ENCODE data around the gene SPECC1L.

Gene SPECC1L

DNA sequence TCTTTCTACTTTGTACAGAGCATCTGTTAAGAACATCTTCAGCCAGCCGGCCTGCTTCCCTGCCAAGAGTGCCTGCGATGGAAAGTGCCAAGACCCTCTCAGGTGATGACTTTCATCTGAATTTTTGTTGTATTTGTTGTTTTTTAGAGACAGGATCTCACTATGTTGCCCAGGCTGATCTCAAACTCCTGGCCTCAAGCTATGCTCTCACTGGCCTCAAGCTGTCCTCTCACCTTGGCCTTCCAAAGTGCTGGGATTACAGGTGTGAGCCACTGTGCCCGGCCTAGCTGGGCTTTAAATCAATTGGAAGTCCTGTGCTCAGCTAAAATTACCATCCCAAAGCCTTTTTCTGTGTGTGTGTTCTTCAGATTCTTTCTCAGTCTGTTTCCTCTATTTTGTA lies 92.6 kb downstream of the SPECC1L start:
- H3K14ac ChIP-seq (ENCODE audit: low read length): no peak overlapping the region
- H3K9ac ChIP-seq (ENCODE audit: low read length): no peak overlapping the region
- H2BK12ac ChIP-seq (ENCODE audit: low read length): peak overlapping the region; percentile 48
- H2BK5ac ChIP-seq (ENCODE audit: low read depth, low read length, poor library complexity): no peak overlapping the region
- no peak overlapping the region for H2BK120ac ChIP-seq (ENCODE audit: insufficient read depth, low read length, poor library complexity)
- H2AFZ ChIP-seq (ENCODE audit: insufficient read depth, low read length, poor library complexity): no peak overlapping the region
- H2AK5ac ChIP-seq (ENCODE audit: low read length): no peak overlapping the region
- no peak overlapping the region for H3K27ac ChIP-seq (ENCODE audit: low read depth, low read length)
- no peak overlapping the region for H3K4ac ChIP-seq (ENCODE audit: low read depth, low read length)
- no peak overlapping the region for H4K12ac ChIP-seq (ENCODE audit: low read depth, low read length)
- H3K18ac ChIP-seq (ENCODE audit: low read length): no peak overlapping the region
- no peak overlapping the region for H3K23ac ChIP-seq (ENCODE audit: low read length)
- no peaks in the 10 kb centered on the region for H3K9me3 ChIP-seq (ENCODE audit: insufficient read depth, low read depth, low read length)
- H3K4me2 ChIP-seq (ENCODE audit: low read length): no peak overlapping the region
- peaks cover 7 to 19% of the 10 kb centered on the region in 2 experiments for H3K4me1 ChIP-seq (ENCODE audit: control insufficient read depth in 1 of 2, insufficient read depth in 2 of 2, low read length in 2 of 2)
- H3K79me2 ChIP-seq (ENCODE audit: control insufficient read depth, insufficient read depth, low read length, poor library complexity): no peaks in the 10 kb centered on the region
- no peak overlapping the region for H4K8ac ChIP-seq (ENCODE audit: low read depth, low read length)
- no peak overlapping the region for H3K4me3 ChIP-seq (ENCODE audit: low read depth, low read length)
- WGBS (ENCODE audit: extremely low coverage, insufficient coverage, insufficient read length): no CpG with 5 or more reads among the region's 3 CpGs
- no peak for DNase-seq
- peaks cover 9 to 10% of the 10 kb centered on the region in 2 experiments for H3K36me3 ChIP-seq (ENCODE audit: control insufficient read depth in 1 of 2, insufficient read depth in 2 of 2, low read length in 2 of 2)
- no peaks in the 10 kb centered on the region for H3K79me1 ChIP-seq (ENCODE audit: low read length)
- H3K27me3 ChIP-seq (ENCODE audit: insufficient read depth, low read length): no peaks in the 10 kb centered on the region
- no peak overlapping the region for H4K91ac ChIP-seq (ENCODE audit: low read depth, low read length)

GRCh38 chr22:24366701-24367100 lies 96.1 kb downstream of the SPECC1L start:
- no peak overlapping the region for H3K4me3 ChIP-seq (ENCODE audit: low read depth, low read length)
- H3K14ac ChIP-seq (ENCODE audit: low read length): no peak overlapping the region
- H3K9me3 ChIP-seq (ENCODE audit: insufficient read depth, low read depth, low read length): no peaks in the 10 kb centered on the region
- H3K4ac ChIP-seq (ENCODE audit: low read depth, low read length): no peak overlapping the region
- no peak overlapping the region for H2BK12ac ChIP-seq (ENCODE audit: low read length)
- peaks cover 7 to 8% of the 10 kb centered on the region in 2 experiments for H3K4me1 ChIP-seq (ENCODE audit: control insufficient read depth in 1 of 2, insufficient read depth in 2 of 2, low read length in 2 of 2)
- H2BK120ac ChIP-seq (ENCODE audit: insufficient read depth, low read length, poor library complexity): no peak overlapping the region
- DNase-seq: no peak
- H3K4me2 ChIP-seq (ENCODE audit: low read length): no peak overlapping the region
- H2AK5ac ChIP-seq (ENCODE audit: low read length): no peak overlapping the region
- WGBS (ENCODE audit: extremely low coverage, insufficient coverage, insufficient read length): 100% methylated on average over 1 of the region's 8 CpGs
- no peak overlapping the region for H4K12ac ChIP-seq (ENCODE audit: low read depth, low read length)
- no peak overlapping the region for H2BK5ac ChIP-seq (ENCODE audit: low read depth, low read length, poor library complexity)
- no peaks in the 10 kb centered on the region for H3K79me1 ChIP-seq (ENCODE audit: low read length)
- no peaks in the 10 kb centered on the region for H3K27me3 ChIP-seq (ENCODE audit: insufficient read depth, low read length)
- H4K91ac ChIP-seq (ENCODE audit: low read depth, low read length): no peak overlapping the region
- no peak overlapping the region for H3K27ac ChIP-seq (ENCODE audit: low read depth, low read length)
- no peaks in the 10 kb centered on the region for H3K79me2 ChIP-seq (ENCODE audit: control insufficient read depth, insufficient read depth, low read length, poor library complexity)
- no peak overlapping the region for H3K23ac ChIP-seq (ENCODE audit: low read length)
- H2AFZ ChIP-seq (ENCODE audit: insufficient read depth, low read length, poor library complexity): no peak overlapping the region
- no peak overlapping the region for H4K8ac ChIP-seq (ENCODE audit: low read depth, low read length)
- H3K9ac ChIP-seq (ENCODE audit: low read length): no peak overlapping the region
- peaks cover 21 to 22% of the 10 kb centered on the region in 2 experiments for H3K36me3 ChIP-seq (ENCODE audit: control insufficient read depth in 1 of 2, insufficient read depth in 2 of 2, low read length in 2 of 2)
- no peak overlapping the region for H3K18ac ChIP-seq (ENCODE audit: low read length)

- H2AFZ ChIP-seq (ENCODE audit: insufficient read depth, low read length, poor library complexity): no peak overlapping the region
- no peak overlapping the region for H3K9ac ChIP-seq (ENCODE audit: low read length)
- no peak overlapping the region for H3K18ac ChIP-seq (ENCODE audit: low read length)
- H3K27me3 ChIP-seq (ENCODE audit: insufficient read depth, low read length): no peaks in the 10 kb centered on the region
- H2AK5ac ChIP-seq (ENCODE audit: low read length): no peak overlapping the region
- H2BK5ac ChIP-seq (ENCODE audit: low read depth, low read length, poor library complexity): no peak overlapping the region
- H3K79me2 ChIP-seq (ENCODE audit: control insufficient read depth, insufficient read depth, low read length, poor library complexity): no peaks in the 10 kb centered on the region
- no peak overlapping the region for H4K91ac ChIP-seq (ENCODE audit: low read depth, low read length)
- no CpG with 5 or more reads among the region's 3 CpGs for WGBS (ENCODE audit: extremely low coverage, insufficient coverage, insufficient read length)
- H2BK12ac ChIP-seq (ENCODE audit: low read length): no peak overlapping the region
- no peak overlapping the region for H3K4me3 ChIP-seq (ENCODE audit: low read depth, low read length)
- no peak for DNase-seq
- no peaks in the 10 kb centered on the region for H3K79me1 ChIP-seq (ENCODE audit: low read length)
- no peak overlapping the region for H4K8ac ChIP-seq (ENCODE audit: low read depth, low read length)
- no peak overlapping the region for H3K23ac ChIP-seq (ENCODE audit: low read length)
- no peak overlapping the region for H3K27ac ChIP-seq (ENCODE audit: low read depth, low read length)
- no peak overlapping the region for H2BK120ac ChIP-seq (ENCODE audit: insufficient read depth, low read length, poor library complexity)
- H3K4ac ChIP-seq (ENCODE audit: low read depth, low read length): no peak overlapping the region
- H3K4me2 ChIP-seq (ENCODE audit: low read length): no peak overlapping the region
- H3K36me3 ChIP-seq (ENCODE audit: control insufficient read depth in 1 of 2, insufficient read depth in 2 of 2, low read length in 2 of 2): peaks cover 22 to 25% of the 10 kb centered on the region in 2 experiments
- H3K4me1 ChIP-seq (ENCODE audit: control insufficient read depth in 1 of 2, insufficient read depth in 2 of 2, low read length in 2 of 2): peaks cover 2 to 4% of the 10 kb centered on the region in 2 experiments
- no peak overlapping the region for H3K14ac ChIP-seq (ENCODE audit: low read length)
- no peak overlapping the region for H4K12ac ChIP-seq (ENCODE audit: low read depth, low read length)
- H3K9me3 ChIP-seq (ENCODE audit: insufficient read depth, low read depth, low read length): no peaks in the 10 kb centered on the region
Observed at GRCh38 chr22:24367841-24368240, 97.2 kb downstream of the SPECC1L start.

- H3K4me3 ChIP-seq (ENCODE audit: low read depth, low read length): no peak overlapping the region
- H4K8ac ChIP-seq (ENCODE audit: low read depth, low read length): no peak overlapping the region
- H4K12ac ChIP-seq (ENCODE audit: low read depth, low read length): no peak overlapping the region
- H3K27ac ChIP-seq (ENCODE audit: low read depth, low read length): no peak overlapping the region
- no peak overlapping the region for H2BK120ac ChIP-seq (ENCODE audit: insufficient read depth, low read length, poor library complexity)
- H3K27me3 ChIP-seq (ENCODE audit: insufficient read depth, low read length): no peaks in the 10 kb centered on the region
- H3K4me1 ChIP-seq (ENCODE audit: control insufficient read depth in 1 of 2, insufficient read depth in 2 of 2, low read length in 2 of 2): no peaks in the 10 kb centered on the region
- DNase-seq: no peak
- no peak overlapping the region for H2AK5ac ChIP-seq (ENCODE audit: low read length)
- H3K36me3 ChIP-seq (ENCODE audit: control insufficient read depth in 1 of 2, insufficient read depth in 2 of 2, low read length in 2 of 2): peaks cover 19 to 20% of the 10 kb centered on the region in 2 experiments
- H3K79me1 ChIP-seq (ENCODE audit: low read length): no peaks in the 10 kb centered on the region
- H2BK12ac ChIP-seq (ENCODE audit: low read length): no peak overlapping the region
- H3K14ac ChIP-seq (ENCODE audit: low read length): no peak overlapping the region
- no peak overlapping the region for H2BK5ac ChIP-seq (ENCODE audit: low read depth, low read length, poor library complexity)
- H4K91ac ChIP-seq (ENCODE audit: low read depth, low read length): no peak overlapping the region
- H3K9ac ChIP-seq (ENCODE audit: low read length): no peak overlapping the region
- no peak overlapping the region for H3K4ac ChIP-seq (ENCODE audit: low read depth, low read length)
- no peaks in the 10 kb centered on the region for H3K9me3 ChIP-seq (ENCODE audit: insufficient read depth, low read depth, low read length)
- H3K79me2 ChIP-seq (ENCODE audit: control insufficient read depth, insufficient read depth, low read length, poor library complexity): no peaks in the 10 kb centered on the region
- no peak overlapping the region for H3K4me2 ChIP-seq (ENCODE audit: low read length)
- H3K18ac ChIP-seq (ENCODE audit: low read length): no peak overlapping the region
- no CpG with 5 or more reads among the region's 2 CpGs for WGBS (ENCODE audit: extremely low coverage, insufficient coverage, insufficient read length)
- no peak overlapping the region for H3K23ac ChIP-seq (ENCODE audit: low read length)
- H2AFZ ChIP-seq (ENCODE audit: insufficient read depth, low read length, poor library complexity): no peak overlapping the region
Observed at GRCh38 chr22:24370401-24370800, 99.8 kb downstream of the SPECC1L start.

Data from trophoblast cell (in vitro differentiated cells and primary cell).